Stimulated activated CD4-positive, alpha-beta T cell treated with anti-CD3 and anti-CD28 coated beads, Interleukin-4, amount 100 ng/mL, for 24 hours (primary cell): Measurements from ENCODE around the gene WAC.

Source experiments
- DNase-seq: peaks from one replicate; pipeline ENCODE4 v3.0.0-alpha.2; 2020

WAC gene

GRCh38 chr10:28669227-28670173 lies 136.6 kb downstream of the WAC start:
- DNase-seq: no peak
